Gastroesophageal sphincter (tissue), 4 donors: ENCODE measurements around the gene CHIC2. TPM values are rescaled to one million over a fixed set of nuclear protein-coding genes. Genes with fewer than 3 reads are reported as not detected.

Experiments
- ATAC-seq: fragments of 150-250 bp; one replicate; pipeline ENCODE4 v1.9.1; 2016; ENCODE audit warnings: mild to moderate bottlenecking, moderate library complexity
- H3K27ac ChIP-seq, 4 donors: fragments of 200-600 bp; sonication (generic) in 3 of 4; 1 replicate in 3 of 4; 2 replicates in 1 of 4; pipeline ENCODE4 v1.5.1; 2016 to 2019
- H3K27me3 ChIP-seq: fragments of 200-600 bp; sonication (generic); one replicate; pipeline ENCODE4 v1.5.1; 2019
- H3K36me3 ChIP-seq, 2 donors: fragments of 200-600 bp; sonication (generic); one replicate each; pipeline ENCODE4 v1.5.1; 2019; ENCODE audit warnings: control low read depth in 1 of 2
- H3K4me1 ChIP-seq, 3 donors: fragments of 200-600 bp; sonication (generic); 1 replicate in 2 of 3; 2 replicates in 1 of 3; pipeline ENCODE4 v1.5.1; 2016 to 2019; ENCODE audit warnings: control low read depth in 2 of 3
- H3K4me3 ChIP-seq, 2 donors: fragments of 200-600 bp; sonication (generic); one replicate each; pipeline ENCODE4 v1.5.1; 2019; ENCODE audit warnings: mild to moderate bottlenecking in 1 of 2, moderate library complexity in 1 of 2
- H3K9me3 ChIP-seq, 3 donors: fragments of 200-600 bp; sonication (generic); one replicate each; pipeline ENCODE4 v1.5.1; 2017 to 2019; ENCODE audit warnings: control low read depth in 2 of 3
- EP300 ChIP-seq: sonication (generic); formaldehyde crosslinking; IDR thresholded peaks from one replicate; pipeline ENCODE4 v1.6.1; 2017; ENCODE audit warnings: antibody characterized with exemption, mild to moderate bottlenecking
- POLR2A ChIP-seq, 2 donors: fragments of 450-650 bp; IDR thresholded peaks; one replicate each; pipeline ENCODE4 v1.6.1; 2017; ENCODE audit warnings: antibody characterized with exemption in 2 of 2, mild to moderate bottlenecking in 2 of 2, moderate library complexity in 1 of 2
- POLR2AphosphoS5 ChIP-seq: sonication (generic); formaldehyde crosslinking; IDR thresholded peaks from one replicate; pipeline ENCODE4 v1.6.1; 2017; ENCODE audit warnings: antibody characterized with exemption
- WGBS, 2 donors: methylation state at CpG; one replicate each; pipeline ENCODE4 v1.1.5; 2018; ENCODE audit warnings: low coverage in 1 of 2; 5-methylcytosine and 5-hydroxymethylcytosine counted together
- total RNA-seq, 4 donors: library from RNA; depleted of rRNA; stranded (reverse); fragments of >200 nt; gene quantifications; one replicate each; pipeline ENCODE4 v1.1.0, GENCODE V29; 2016
- TF ChIP-seq, protein P1 (sequence below), 4 experiments: fragments of 200-600 bp in 2 of 4; fragments of 450-650 bp in 2 of 4; sonication (generic) in 1 of 4; IDR thresholded peaks; one replicate each; pipeline ENCODE4 v1.5.1; 2017 to 2019; ENCODE audit warnings: antibody characterized with exemption in 4 of 4, mild to moderate bottlenecking in 2 of 4, moderate library complexity in 2 of 4

The CHIC2 gene
- total RNA-seq, 4 donors from 2014 or later: 25.0 to 37.7 (median 29.2) TPM

DNA sequence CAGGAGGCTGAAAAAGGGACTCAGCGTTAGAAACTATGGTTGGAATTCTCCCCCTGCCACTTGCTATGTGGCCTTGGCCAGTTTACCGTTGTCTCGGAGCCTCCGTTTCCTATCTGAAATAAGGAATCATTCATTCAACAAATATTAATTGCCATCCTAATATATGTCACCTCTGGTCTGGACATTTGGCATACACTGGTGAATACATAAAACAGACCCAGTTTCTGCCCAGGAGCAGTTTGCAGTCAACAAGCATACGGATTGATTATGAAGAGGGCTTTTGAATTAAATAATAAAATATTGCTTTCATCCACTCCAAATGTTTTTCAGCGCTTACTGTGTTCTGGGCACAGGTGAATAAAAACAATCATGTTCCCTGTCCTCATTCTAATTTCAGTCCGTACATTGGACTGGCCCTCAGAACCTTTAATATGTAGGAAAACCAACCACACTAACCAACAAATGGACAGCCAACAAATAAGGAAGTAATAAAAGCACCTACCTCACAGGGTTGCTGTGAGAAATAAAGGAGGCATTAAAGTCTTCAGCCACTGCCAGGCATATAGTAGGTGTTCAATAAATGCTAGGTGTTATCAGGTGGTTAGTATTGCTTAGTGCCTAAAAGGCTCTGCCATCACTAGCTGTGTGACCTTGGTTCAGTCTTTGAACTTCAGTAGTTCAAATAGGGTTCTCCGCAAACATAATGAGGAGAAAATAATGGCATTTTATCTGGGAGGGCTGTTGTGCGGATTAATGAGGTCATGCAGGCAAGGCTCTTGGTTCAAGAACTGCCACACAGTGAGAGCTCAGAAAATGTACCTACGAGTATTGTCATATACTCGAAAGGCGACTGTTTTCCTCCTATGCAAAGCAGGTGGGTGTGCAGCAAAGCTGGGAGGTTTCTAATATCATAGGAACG, 28.3 kb upstream of the CHIC2 start:
- H3K36me3 ChIP-seq: no peaks in the 10 kb centered on the region
- H3K4me3 ChIP-seq: peak overlapping the region; percentile 4 to 54
- no peak overlapping the region for H3K27ac ChIP-seq
- peaks cover 0 to 18% (median 12%) of the 10 kb centered on the region in 3 donors for H3K4me1 ChIP-seq
- no peak for ATAC-seq
- H3K27me3 ChIP-seq: peaks cover 78% of the 10 kb centered on the region
- 21 to 23% methylated on average over 12 to 13 of the region's 13 CpGs for WGBS, 2 donors
- TF ChIP-seq, protein P1, sequence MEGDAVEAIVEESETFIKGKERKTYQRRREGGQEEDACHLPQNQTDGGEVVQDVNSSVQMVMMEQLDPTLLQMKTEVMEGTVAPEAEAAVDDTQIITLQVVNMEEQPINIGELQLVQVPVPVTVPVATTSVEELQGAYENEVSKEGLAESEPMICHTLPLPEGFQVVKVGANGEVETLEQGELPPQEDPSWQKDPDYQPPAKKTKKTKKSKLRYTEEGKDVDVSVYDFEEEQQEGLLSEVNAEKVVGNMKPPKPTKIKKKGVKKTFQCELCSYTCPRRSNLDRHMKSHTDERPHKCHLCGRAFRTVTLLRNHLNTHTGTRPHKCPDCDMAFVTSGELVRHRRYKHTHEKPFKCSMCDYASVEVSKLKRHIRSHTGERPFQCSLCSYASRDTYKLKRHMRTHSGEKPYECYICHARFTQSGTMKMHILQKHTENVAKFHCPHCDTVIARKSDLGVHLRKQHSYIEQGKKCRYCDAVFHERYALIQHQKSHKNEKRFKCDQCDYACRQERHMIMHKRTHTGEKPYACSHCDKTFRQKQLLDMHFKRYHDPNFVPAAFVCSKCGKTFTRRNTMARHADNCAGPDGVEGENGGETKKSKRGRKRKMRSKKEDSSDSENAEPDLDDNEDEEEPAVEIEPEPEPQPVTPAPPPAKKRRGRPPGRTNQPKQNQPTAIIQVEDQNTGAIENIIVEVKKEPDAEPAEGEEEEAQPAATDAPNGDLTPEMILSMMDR (IDR thresholded peaks at IDR 0.05): no peak
- no peak for TF ChIP-seq POLR2AphosphoS5
- no peak for TF ChIP-seq EP300
- TF ChIP-seq POLR2A (IDR thresholded peaks at IDR 0.05): no peak
- no peaks in the 10 kb centered on the region for H3K9me3 ChIP-seq

DNA sequence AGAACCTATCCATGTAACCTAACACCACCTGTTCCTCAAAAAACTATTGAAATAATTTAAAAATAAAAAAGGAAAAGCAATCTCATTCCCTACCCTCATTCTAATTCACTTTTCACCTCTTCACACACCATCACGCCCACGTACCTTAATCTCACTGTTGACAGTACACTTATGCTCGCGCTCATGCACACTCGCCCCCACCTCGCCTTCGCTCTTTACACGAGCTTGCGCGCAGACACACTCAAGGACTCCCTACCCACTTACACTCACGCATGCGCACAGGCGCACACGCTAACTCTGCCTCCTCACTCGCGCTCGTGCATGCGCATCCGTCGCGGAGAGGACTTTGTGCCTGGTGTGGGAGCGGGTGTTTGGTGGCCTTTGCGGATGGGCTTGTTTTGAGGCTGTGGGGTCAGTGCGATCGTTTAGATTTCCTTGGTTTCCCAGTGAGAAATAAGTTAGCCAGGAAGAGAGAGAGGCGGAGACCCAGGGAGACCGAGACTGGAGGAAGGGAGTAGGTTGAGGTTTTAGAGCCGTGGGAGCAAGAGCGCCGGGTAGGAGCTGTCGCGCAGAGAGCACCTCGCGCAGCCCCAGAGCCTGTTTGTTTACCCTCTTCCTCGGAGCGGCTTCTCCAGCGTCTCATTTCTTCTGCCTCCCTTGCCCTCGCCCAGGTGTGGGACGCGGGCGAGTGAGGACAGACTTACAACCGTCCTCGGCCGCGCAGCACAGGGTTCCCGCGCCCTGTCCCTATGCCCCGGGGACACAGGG, 27.4 kb upstream of the CHIC2 start:
- TF ChIP-seq, protein P1 (IDR thresholded peaks at IDR 0.05): no peak
- no peak for TF ChIP-seq POLR2AphosphoS5
- no peak for TF ChIP-seq POLR2A (IDR thresholded peaks at IDR 0.05)
- TF ChIP-seq EP300: no peak
- WGBS, 2 donors: 0 to 3% methylated on average over 12 to 14 of the region's 48 CpGs

DNA sequence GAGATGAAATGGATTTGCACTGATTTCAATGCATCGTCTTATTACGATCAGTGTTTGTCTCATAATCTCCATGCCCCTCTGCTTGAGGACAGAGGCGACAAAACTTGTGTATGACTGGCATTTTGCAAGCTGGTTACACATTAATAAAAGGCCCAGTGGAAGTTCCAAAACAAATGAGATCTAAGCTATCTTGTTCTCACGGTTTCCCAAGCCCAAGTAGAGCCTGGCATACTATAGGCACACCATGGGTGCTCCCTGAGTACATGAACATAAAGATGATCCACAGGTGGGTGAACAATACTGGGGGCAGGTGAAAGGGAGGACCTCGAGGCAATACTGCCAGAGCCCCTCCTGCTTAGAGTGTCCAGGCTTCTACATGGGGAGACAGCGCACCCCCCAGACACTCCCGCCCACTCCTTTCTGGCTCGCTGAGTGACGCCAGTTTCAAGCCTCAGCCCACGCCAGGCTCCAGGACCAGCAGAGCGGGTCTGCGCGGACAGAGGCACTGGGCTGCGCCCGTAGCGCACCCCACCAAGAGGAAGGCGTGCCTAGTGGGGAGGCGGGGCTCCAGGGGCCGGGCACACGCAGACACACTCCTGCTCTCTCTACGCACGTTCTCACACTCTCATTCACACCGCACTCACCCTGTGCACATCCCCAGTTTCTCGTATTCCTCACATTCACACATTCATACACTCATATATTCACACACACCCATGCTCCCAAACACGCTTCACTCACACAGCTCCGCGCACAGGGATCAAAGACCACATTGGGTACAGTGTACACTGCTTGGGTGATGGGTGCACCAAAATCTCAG, 26.6 kb upstream of the CHIC2 start:
- peaks cover 61% of the 10 kb centered on the region for H3K27me3 ChIP-seq
- peaks cover 0 to 18% (median 12%) of the 10 kb centered on the region in 3 donors for H3K4me1 ChIP-seq
- no peak for TF ChIP-seq POLR2AphosphoS5
- TF ChIP-seq POLR2A (IDR thresholded peaks at IDR 0.05): no peak
- no peak for TF ChIP-seq EP300
- TF ChIP-seq, protein P1 (IDR thresholded peaks at IDR 0.05): no peak
- H3K9me3 ChIP-seq: no peaks in the 10 kb centered on the region
- H3K36me3 ChIP-seq: no peaks in the 10 kb centered on the region
- no peak overlapping the region for H3K27ac ChIP-seq
- ATAC-seq: peak; percentile 60
- WGBS, 2 donors: 15 to 27% methylated on average over 10 to 20 of the region's 27 CpGs
- peak overlapping the region in 1 of 2 donors; percentile 54 for H3K4me3 ChIP-seq

More for the DNA sequence above, 27.4 kb upstream of the CHIC2 start:
- peak overlapping the region; percentile 4 to 54 for H3K4me3 ChIP-seq
- no peaks in the 10 kb centered on the region for H3K9me3 ChIP-seq
- ATAC-seq: peak; percentile 81
- H3K4me1 ChIP-seq: peaks cover 0 to 18% (median 12%) of the 10 kb centered on the region in 3 donors
- peaks cover 69% of the 10 kb centered on the region for H3K27me3 ChIP-seq
- no peak overlapping the region for H3K27ac ChIP-seq
- H3K36me3 ChIP-seq: no peaks in the 10 kb centered on the region

DNA sequence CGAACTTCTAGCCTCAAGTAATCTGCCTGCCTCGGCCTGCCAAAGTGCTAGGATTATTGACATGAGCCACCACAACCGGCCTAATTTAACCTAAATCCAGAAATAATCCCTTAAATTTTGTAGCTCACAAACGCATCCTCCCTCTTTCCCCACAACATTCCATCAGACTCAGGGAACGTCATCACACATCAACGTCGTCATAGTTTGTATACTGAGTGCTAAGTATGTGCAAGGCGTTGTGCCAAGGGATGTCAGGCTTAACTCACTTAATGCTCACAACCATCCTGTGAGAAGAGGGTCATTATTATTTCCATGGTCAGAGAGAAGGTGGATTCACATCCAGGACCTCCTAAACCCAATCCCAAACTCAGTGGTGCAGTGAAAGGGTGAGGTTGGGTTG, 26.0 kb upstream of the CHIC2 start:
- no peak overlapping the region for H3K4me3 ChIP-seq
- no peaks in the 10 kb centered on the region for H3K9me3 ChIP-seq
- H3K36me3 ChIP-seq: no peaks in the 10 kb centered on the region
- TF ChIP-seq EP300 (no peak), POLR2AphosphoS5 (no peak), POLR2A (IDR thresholded peaks at IDR 0.05) (no peak)
- TF ChIP-seq, protein P1 (IDR thresholded peaks at IDR 0.05): no peak
- peaks cover 55% of the 10 kb centered on the region for H3K27me3 ChIP-seq
- no peak overlapping the region for H3K27ac ChIP-seq
- no peak for ATAC-seq
- H3K4me1 ChIP-seq: peaks cover 0 to 18% (median 12%) of the 10 kb centered on the region in 3 donors
- WGBS, 2 donors: 83 to 91% methylated on average over 4 to 8 of the region's 8 CpGs
